Pericardium fibroblast (primary cell): ENCODE data around the gene JAK1. TPM values are rescaled to one million over a fixed set of nuclear protein-coding genes. Genes with fewer than 3 reads are reported as not detected.

Source experiments
- total RNA-seq: library from RNA; depleted of rRNA; stranded (reverse); fragments of >200 nt; gene quantifications from 2 replicates; pipeline ENCODE4 v1.2.3, GENCODE V29; 2015

The JAK1 gene
- total RNA-seq: 116 and 122 TPM in 2 replicates

DNA sequence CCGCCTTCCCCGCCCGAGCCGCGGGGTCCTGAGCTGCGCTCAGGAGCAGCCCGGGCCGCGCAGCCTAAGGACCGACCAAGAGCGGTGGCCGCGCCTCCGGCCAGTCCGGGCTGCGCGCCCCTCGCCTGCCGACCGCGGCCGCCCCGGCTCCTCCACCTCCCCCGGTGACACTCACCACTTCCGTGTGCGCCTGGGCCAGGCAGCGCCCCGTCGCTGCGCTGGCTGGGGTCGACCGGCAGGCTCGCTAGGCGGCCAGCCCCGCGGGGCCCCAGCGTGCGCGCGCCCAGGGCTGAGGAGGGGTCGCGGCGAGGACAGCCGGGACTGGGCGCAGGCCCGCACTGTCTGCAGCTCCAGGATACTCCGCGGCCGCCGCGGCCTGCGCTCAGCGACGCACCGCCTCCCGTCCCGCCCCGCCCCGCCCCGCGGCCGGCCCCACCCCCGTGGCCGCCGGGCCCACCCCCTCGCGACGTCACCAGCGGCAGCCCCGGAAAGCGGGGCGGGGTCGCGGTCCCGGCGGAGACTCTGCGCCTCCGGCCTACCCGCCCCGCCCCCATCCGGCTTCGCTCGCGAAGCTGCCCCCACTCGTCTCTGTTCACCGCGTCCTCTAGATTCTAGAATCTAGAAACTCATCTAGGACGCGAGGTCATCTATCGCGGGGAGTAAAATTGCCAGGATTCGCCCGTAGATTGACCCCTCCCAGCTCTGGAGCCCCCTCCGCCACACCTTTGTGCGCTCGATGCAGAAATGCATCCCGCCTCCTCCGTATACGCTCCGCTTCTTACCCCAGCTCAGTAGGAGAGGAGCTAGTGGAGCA is at the start of gene JAK1:
Gene JAK1, minus strand, starts transcription at position 392 of the 814 bp plus-strand sequence. CDS start 80,285 bp downstream, outside the sequence.

Other genes starting within 250 kb of the JAK1 start
- 3.3 and 3.8 TPM in 2 replicates for gene RAVER2, start 221.5 kb downstream of the JAK1 start, total RNA-seq
- 16.2 and 32.0 TPM in 2 replicates for gene AK4, start 181.7 kb upstream of the JAK1 start, total RNA-seq